ENCODE data around the gene SPPL2B. TPM values are rescaled to one million over a fixed set of nuclear protein-coding genes. Genes with fewer than 3 reads are reported as not detected.

SPPL2B gene
- total and polyA plus RNA-seq, 2 experiments from 2014 or later: 23.5 to 51.0 TPM

- TF ChIP-seq ETS1 (IDR thresholded peaks at IDR 0.05) (no peak), CREB1 (CRISPR knock-in tag; IDR thresholded peaks at IDR 0.05; ENCODE audit: low read depth) (no peak), REST (IDR thresholded peaks at IDR 0.05; ENCODE audit: unreplicated experiment) (no peak), POLR2AphosphoS5 (IDR thresholded peaks at IDR 0.05; ENCODE audit: low read depth) (no peak), CTCF (conservative IDR thresholded peaks at IDR 0.05; ENCODE audit: low read depth in 2 of 2) (no peak), ZNF114 (CRISPR knock-in tag; IDR thresholded peaks at IDR 0.05) (no peak), JUNB (IDR thresholded peaks at IDR 0.05; ENCODE audit: unreplicated experiment) (no peak)
Measured at GRCh38 chr19:2358548-2359173, 30.2 kb downstream of the SPPL2B start (continued).

GRCh38 chr19:2359992-2360685 lies 31.7 kb downstream of the SPPL2B start, which contains the start of gene TMPRSS9:
Gene TMPRSS9 (plus strand): TSS chr19:2360265. CDS start chr19:2389786, 29,521 bp downstream.
- Mint-ChIP-seq H3K36me3 (ENCODE audit: low read depth) (no peaks in the 10 kb centered on the region), H3K4me3 (peak within 1 kb of the TSS; percentile 30), H3K27ac (no peak within 1 kb of the TSS), H3K27me3 (ENCODE audit: insufficient read depth, low read depth, poor library complexity) (peaks cover 12% of the 10 kb centered on the region), H3K9me3 (no peaks in the 10 kb centered on the region; the same call in 2 of the 3 replicates), H3K4me1 (peaks cover 5% of the 10 kb centered on the region)
- Histone ChIP-seq H3K79me2 (replicated peaks; ENCODE audit: insufficient read depth) (no peaks in the 10 kb centered on the region), H3F3A (replicated peaks; ENCODE audit: low read depth) (peaks cover 4% of the 10 kb centered on the region; the same call in 1 of the 2 replicates), H2AFZ (no peak within 1 kb of the TSS), H3K4me2 (peak within 1 kb of the TSS; percentile 69; the same call in 1 of the 2 replicates), H4K20me1 (replicated peaks; ENCODE audit: insufficient read depth) (no peaks in the 10 kb centered on the region), H3K4me3 (peak within 1 kb of the TSS; percentile 42; the same call in 1 of the 2 replicates), H3K9me2 (ENCODE audit: insufficient read depth) (no peaks in the 10 kb centered on the region), H3K4me1 (ENCODE audit: insufficient read depth) (no peaks in the 10 kb centered on the region; the same call in 1 of the 2 replicates), H3K27ac (ENCODE audit: low read depth) (no peak within 1 kb of the TSS), H3K27me3 (ENCODE audit: insufficient read depth) (no peaks in the 10 kb centered on the region), H3K36me3 (ENCODE audit: insufficient read depth) (no peaks in the 10 kb centered on the region)
- ATAC-seq: peak; percentile 67
- no peak for DNase-seq (ENCODE audit: low spot score)
- TF ChIP-seq POLR2AphosphoS5 (IDR thresholded peaks at IDR 0.05; ENCODE audit: low read depth) (no peak), ZNF114 (CRISPR knock-in tag; IDR thresholded peaks at IDR 0.05) (no peak), CREB1 (CRISPR knock-in tag; IDR thresholded peaks at IDR 0.05; ENCODE audit: low read depth) (no peak), EZH2phosphoT487 (IDR thresholded peaks at IDR 0.05; ENCODE audit: unreplicated experiment) (no peak), NANOG (IDR thresholded peaks at IDR 0.05; ENCODE audit: borderline replicate concordance) (no peak), ZNF462 (CRISPR knock-in tag; IDR thresholded peaks at IDR 0.05) (no peak)
